ENCODE measurements around the gene SVOPL.

DNA sequence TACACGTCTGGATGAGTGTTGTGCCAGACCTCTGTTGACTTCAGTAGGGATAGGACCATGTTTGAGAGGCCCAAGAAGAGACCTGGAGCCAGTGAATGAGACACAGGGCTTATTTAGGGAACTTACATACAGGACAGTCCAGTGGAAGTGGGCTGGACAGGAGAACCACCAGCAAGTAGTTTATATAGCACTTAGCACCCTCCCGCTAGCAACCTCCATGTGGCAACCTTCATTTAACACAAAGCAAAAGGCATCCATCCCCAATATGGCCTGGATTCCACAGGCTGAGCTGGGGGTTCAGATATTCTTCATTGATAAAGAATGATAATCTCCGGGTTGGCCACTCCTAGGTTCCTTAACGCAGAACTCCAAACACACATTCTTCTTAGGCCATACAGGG, 147.4 kb downstream of the SVOPL start:
- TF ChIP-seq POLR2A (IDR thresholded peaks at IDR 0.05) = no peak
- TF ChIP-seq, protein P1, sequence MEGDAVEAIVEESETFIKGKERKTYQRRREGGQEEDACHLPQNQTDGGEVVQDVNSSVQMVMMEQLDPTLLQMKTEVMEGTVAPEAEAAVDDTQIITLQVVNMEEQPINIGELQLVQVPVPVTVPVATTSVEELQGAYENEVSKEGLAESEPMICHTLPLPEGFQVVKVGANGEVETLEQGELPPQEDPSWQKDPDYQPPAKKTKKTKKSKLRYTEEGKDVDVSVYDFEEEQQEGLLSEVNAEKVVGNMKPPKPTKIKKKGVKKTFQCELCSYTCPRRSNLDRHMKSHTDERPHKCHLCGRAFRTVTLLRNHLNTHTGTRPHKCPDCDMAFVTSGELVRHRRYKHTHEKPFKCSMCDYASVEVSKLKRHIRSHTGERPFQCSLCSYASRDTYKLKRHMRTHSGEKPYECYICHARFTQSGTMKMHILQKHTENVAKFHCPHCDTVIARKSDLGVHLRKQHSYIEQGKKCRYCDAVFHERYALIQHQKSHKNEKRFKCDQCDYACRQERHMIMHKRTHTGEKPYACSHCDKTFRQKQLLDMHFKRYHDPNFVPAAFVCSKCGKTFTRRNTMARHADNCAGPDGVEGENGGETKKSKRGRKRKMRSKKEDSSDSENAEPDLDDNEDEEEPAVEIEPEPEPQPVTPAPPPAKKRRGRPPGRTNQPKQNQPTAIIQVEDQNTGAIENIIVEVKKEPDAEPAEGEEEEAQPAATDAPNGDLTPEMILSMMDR (IDR thresholded peaks at IDR 0.05) = no peak
